Measurements from ENCODE around the gene ENTPD8. TPM values are rescaled to one million over a fixed set of nuclear protein-coding genes. Genes with fewer than 3 reads are reported as not detected.

Gene ENTPD8
- total and polyA plus RNA-seq, 10 of the 15 experiments (the other 5 are each of a cell fraction or from before 2014, with no cell fraction given) = not detected

GRCh38 chr9:137428311-137428630 is 12.9 kb downstream of the ENTPD8 start:
- no peaks in the 10 kb centered on the region for H3K79me2 ChIP-seq (ENCODE audit: control insufficient read depth, insufficient read depth, low read length)
- H3K36me3 ChIP-seq (ENCODE audit: control insufficient read depth in 2 of 2, insufficient read depth in 2 of 2, low read length in 1 of 2) = no peaks in the 10 kb centered on the region
- WGBS (ENCODE audit: insufficient coverage, insufficient replicate concordance, low lambda C conversion rate, missing lambda C conversion rate) = 26% methylated on average over 5 of the region's 6 CpGs
- no peak overlapping the region for H2AFZ ChIP-seq (ENCODE audit: control insufficient read depth, low read depth, low read length)
- H3K27me3 ChIP-seq (replicated peaks in 1 of 2; ENCODE audit: control insufficient read depth in 2 of 2, insufficient read depth in 2 of 2, low read length in 1 of 2) = no peaks in the 10 kb centered on the region; a peak in 2 of 4 replicates
- in situ Hi-C loops (cut with MboI) (no loop called here), intact Hi-C loops (cut with micrococcal nuclease; ENCODE audit: unreplicated experiment) (loop anchor here (10.0 kb wide), 1 partner anchor 107 kb away; no protein-coding TSS in a partner anchor)
- ChIA-PET RAD21 (ENCODE audit: unreplicated experiment) (no interaction called here), POLR2A (no interaction called here), CTCF (interaction anchor here (1.3 kb wide), 1 partner anchor 16 kb away, joined by 5 read pairs; no protein-coding TSS in a partner anchor), SMC1A (ENCODE audit: uncharacterized antibody, unreplicated experiment) (no interaction called here)
- TF ChIP-seq TBL1XR1 (IDR thresholded peaks at IDR 0.05; ENCODE audit: low read depth, low read length) = no peak
- TF ChIP-seq EED (IDR thresholded peaks at IDR 0.05; ENCODE audit: low read depth) = no peak
- TF ChIP-seq NFIC (IDR thresholded peaks at IDR 0.05; ENCODE audit: low read depth, low read length) = no peak
- TF ChIP-seq, protein P1, sequence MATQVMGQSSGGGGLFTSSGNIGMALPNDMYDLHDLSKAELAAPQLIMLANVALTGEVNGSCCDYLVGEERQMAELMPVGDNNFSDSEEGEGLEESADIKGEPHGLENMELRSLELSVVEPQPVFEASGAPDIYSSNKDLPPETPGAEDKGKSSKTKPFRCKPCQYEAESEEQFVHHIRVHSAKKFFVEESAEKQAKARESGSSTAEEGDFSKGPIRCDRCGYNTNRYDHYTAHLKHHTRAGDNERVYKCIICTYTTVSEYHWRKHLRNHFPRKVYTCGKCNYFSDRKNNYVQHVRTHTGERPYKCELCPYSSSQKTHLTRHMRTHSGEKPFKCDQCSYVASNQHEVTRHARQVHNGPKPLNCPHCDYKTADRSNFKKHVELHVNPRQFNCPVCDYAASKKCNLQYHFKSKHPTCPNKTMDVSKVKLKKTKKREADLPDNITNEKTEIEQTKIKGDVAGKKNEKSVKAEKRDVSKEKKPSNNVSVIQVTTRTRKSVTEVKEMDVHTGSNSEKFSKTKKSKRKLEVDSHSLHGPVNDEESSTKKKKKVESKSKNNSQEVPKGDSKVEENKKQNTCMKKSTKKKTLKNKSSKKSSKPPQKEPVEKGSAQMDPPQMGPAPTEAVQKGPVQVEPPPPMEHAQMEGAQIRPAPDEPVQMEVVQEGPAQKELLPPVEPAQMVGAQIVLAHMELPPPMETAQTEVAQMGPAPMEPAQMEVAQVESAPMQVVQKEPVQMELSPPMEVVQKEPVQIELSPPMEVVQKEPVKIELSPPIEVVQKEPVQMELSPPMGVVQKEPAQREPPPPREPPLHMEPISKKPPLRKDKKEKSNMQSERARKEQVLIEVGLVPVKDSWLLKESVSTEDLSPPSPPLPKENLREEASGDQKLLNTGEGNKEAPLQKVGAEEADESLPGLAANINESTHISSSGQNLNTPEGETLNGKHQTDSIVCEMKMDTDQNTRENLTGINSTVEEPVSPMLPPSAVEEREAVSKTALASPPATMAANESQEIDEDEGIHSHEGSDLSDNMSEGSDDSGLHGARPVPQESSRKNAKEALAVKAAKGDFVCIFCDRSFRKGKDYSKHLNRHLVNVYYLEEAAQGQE (IDR thresholded peaks at IDR 0.05; ENCODE audit: low read depth, low read length) = no peak
- no peak for TF ChIP-seq CBX5 (IDR thresholded peaks at IDR 0.05; ENCODE audit: low read depth)
- TF ChIP-seq BMI1 (IDR thresholded peaks at IDR 0.05; ENCODE audit: borderline replicate concordance) = no peak
- no peak for TF ChIP-seq TCF12 (IDR thresholded peaks at IDR 0.05; ENCODE audit: low read depth, low read length)
- TF ChIP-seq, protein P2, sequence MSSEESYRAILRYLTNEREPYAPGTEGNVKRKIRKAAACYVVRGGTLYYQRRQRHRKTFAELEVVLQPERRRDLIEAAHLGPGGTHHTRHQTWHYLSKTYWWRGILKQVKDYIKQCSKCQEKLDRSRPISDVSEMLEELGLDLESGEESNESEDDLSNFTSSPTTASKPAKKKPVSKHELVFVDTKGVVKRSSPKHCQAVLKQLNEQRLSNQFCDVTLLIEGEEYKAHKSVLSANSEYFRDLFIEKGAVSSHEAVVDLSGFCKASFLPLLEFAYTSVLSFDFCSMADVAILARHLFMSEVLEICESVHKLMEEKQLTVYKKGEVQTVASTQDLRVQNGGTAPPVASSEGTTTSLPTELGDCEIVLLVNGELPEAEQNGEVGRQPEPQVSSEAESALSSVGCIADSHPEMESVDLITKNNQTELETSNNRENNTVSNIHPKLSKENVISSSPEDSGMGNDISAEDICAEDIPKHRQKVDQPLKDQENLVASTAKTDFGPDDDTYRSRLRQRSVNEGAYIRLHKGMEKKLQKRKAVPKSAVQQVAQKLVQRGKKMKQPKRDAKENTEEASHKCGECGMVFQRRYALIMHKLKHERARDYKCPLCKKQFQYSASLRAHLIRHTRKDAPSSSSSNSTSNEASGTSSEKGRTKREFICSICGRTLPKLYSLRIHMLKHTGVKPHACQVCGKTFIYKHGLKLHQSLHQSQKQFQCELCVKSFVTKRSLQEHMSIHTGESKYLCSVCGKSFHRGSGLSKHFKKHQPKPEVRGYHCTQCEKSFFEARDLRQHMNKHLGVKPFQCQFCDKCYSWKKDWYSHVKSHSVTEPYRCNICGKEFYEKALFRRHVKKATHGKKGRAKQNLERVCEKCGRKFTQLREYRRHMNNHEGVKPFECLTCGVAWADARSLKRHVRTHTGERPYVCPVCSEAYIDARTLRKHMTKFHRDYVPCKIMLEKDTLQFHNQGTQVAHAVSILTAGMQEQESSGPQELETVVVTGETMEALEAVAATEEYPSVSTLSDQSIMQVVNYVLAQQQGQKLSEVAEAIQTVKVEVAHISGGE (CRISPR knock-in tag; IDR thresholded peaks at IDR 0.05) = no peak
- TF ChIP-seq, protein P3, sequence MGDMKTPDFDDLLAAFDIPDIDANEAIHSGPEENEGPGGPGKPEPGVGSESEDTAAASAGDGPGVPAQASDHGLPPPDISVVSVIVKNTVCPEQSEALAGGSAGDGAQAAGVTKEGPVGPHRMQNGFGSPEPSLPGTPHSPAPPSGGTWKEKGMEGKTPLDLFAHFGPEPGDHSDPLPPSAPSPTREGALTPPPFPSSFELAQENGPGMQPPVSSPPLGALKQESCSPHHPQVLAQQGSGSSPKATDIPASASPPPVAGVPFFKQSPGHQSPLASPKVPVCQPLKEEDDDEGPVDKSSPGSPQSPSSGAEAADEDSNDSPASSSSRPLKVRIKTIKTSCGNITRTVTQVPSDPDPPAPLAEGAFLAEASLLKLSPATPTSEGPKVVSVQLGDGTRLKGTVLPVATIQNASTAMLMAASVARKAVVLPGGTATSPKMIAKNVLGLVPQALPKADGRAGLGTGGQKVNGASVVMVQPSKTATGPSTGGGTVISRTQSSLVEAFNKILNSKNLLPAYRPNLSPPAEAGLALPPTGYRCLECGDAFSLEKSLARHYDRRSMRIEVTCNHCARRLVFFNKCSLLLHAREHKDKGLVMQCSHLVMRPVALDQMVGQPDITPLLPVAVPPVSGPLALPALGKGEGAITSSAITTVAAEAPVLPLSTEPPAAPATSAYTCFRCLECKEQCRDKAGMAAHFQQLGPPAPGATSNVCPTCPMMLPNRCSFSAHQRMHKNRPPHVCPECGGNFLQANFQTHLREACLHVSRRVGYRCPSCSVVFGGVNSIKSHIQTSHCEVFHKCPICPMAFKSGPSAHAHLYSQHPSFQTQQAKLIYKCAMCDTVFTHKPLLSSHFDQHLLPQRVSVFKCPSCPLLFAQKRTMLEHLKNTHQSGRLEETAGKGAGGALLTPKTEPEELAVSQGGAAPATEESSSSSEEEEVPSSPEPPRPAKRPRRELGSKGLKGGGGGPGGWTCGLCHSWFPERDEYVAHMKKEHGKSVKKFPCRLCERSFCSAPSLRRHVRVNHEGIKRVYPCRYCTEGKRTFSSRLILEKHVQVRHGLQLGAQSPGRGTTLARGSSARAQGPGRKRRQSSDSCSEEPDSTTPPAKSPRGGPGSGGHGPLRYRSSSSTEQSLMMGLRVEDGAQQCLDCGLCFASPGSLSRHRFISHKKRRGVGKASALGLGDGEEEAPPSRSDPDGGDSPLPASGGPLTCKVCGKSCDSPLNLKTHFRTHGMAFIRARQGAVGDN (IDR thresholded peaks at IDR 0.05) = no peak
- no peaks in the 10 kb centered on the region for H4K20me1 ChIP-seq (ENCODE audit: control insufficient read depth, insufficient read depth)
- H3K4me1 ChIP-seq (ENCODE audit: control insufficient read depth, insufficient read depth, low read length) = peaks cover 6% of the 10 kb centered on the region; the same call in 1 of the 2 replicates
- no peak for FAIRE-seq
- no peak overlapping the region for H3K4me2 ChIP-seq (ENCODE audit: control insufficient read depth, insufficient read depth)
- no peak for ATAC-seq
- BruUV-seq (replicated peaks) = no TSS peak
- H3K9ac ChIP-seq (ENCODE audit: control insufficient read depth, insufficient read depth, low read length) = no peak overlapping the region
- no peak overlapping the region for H3K4me3 ChIP-seq
- no peaks in the 10 kb centered on the region for H3K9me3 ChIP-seq (replicated peaks; ENCODE audit: control insufficient read depth, insufficient read depth, low read length)
- no peak overlapping the region for H3K27ac ChIP-seq (ENCODE audit: control insufficient read depth, insufficient read depth)
- DNase-seq (ENCODE audit: low read depth, low spot score) = no peak
